WTC11 (cell line): ENCODE measurements around the gene TCF15. TPM values are rescaled to one million over a fixed set of nuclear protein-coding genes. Genes with fewer than 3 reads are reported as not detected.

Experiments used
- ATAC-seq: fragments of 200-7000 bp; cut with Tn5 transposase; 2 replicates; pipeline ENCODE4 v1.10.0; 2021; ENCODE audit warnings: mild to moderate bottlenecking, moderate library complexity
- CTCF ChIA-PET: fragments of 300-600 bp; sonication (Branson Sonifier 250); formaldehyde crosslinking; loops from one replicate; lab custom pipeline; 2021; ENCODE audit warnings: antibody characterized with exemption; lab: Charles Lee
- POLR2A ChIA-PET: fragments of 350-600 bp; sonication (Branson Sonifier 250); formaldehyde crosslinking; loops from one replicate; lab custom pipeline; 2021; ENCODE audit warnings: antibody characterized with exemption; lab: Charles Lee
- DNase-seq: peaks from one replicate; pipeline ENCODE4 v3.0.0; 2021; ENCODE audit warnings: low spot score
- H3K27ac Mint-ChIP-seq: 2 replicates; pipeline ENCODE4 v1.8.0; 2021; ENCODE audit warnings: mixed read lengths
- H3K27me3 Mint-ChIP-seq: 2 replicates; pipeline ENCODE4 v1.8.0; 2021; ENCODE audit warnings: low read depth, mild to moderate bottlenecking, moderate library complexity, mixed read lengths
- H3K36me3 Mint-ChIP-seq: 2 replicates; pipeline ENCODE4 v1.8.0; 2021; ENCODE audit warnings: mixed read lengths
- H3K4me1 Mint-ChIP-seq: 2 replicates; pipeline ENCODE4 v1.8.0; 2022; ENCODE audit warnings: mixed read lengths
- H3K4me3 Mint-ChIP-seq: 2 replicates; pipeline ENCODE4 v1.8.0; 2021; ENCODE audit warnings: mild to moderate bottlenecking, moderate library complexity, mixed read lengths
- H3K9me3 Mint-ChIP-seq: 2 replicates; pipeline ENCODE4 v1.8.0; 2021; ENCODE audit warnings: mixed read lengths
- FOXK1 ChIP-seq: sonication (generic); formaldehyde crosslinking; IDR thresholded peaks from 2 replicates; pipeline ENCODE4 v1.8.0; 2022; ENCODE audit warnings: mild to moderate bottlenecking, moderate library complexity, missing genetic modification reagents
- KAT7 ChIP-seq: sonication (generic); formaldehyde crosslinking; IDR thresholded peaks from 2 replicates; pipeline ENCODE4 v1.8.1; 2023; ENCODE audit warnings: missing genetic modification reagents, mild to moderate bottlenecking, borderline replicate concordance
- MYBL2 ChIP-seq: sonication (generic); formaldehyde crosslinking; IDR thresholded peaks from 2 replicates; pipeline ENCODE4 v1.8.1; 2023; ENCODE audit warnings: mild to moderate bottlenecking, moderate library complexity, missing genetic modification reagents
- NFE2L1 ChIP-seq: sonication (generic); formaldehyde crosslinking; IDR thresholded peaks from 2 replicates; pipeline ENCODE4 v1.8.1; 2023; ENCODE audit warnings: missing genetic modification reagents
- RORB ChIP-seq: fragments of 250-450 bp; sonication (Bioruptor Pico); IDR thresholded peaks from 2 replicates; pipeline ENCODE4 v1.9.0; 2021; ENCODE audit warnings: mild to moderate bottlenecking
- SOX15 ChIP-seq: fragments of 250-450 bp; sonication (Bioruptor Pico); IDR thresholded peaks from 2 replicates; pipeline ENCODE4 v1.9.0; 2021; ENCODE audit warnings: mild to moderate bottlenecking
- TEAD4 ChIP-seq: sonication (generic); formaldehyde crosslinking; IDR thresholded peaks from 2 replicates; pipeline ENCODE4 v1.8.0; 2022; ENCODE audit warnings: mild to moderate bottlenecking, missing genetic modification reagents
- ZBTB21 ChIP-seq: sonication (generic); formaldehyde crosslinking; IDR thresholded peaks from 2 replicates; pipeline ENCODE4 v1.8.1; 2023; ENCODE audit warnings: mild to moderate bottlenecking, missing genetic modification reagents, borderline replicate concordance
- ZNF219 ChIP-seq: sonication (generic); formaldehyde crosslinking; IDR thresholded peaks from 2 replicates; pipeline ENCODE4 v1.8.0; 2023; ENCODE audit warnings: missing genetic modification reagents, mild to moderate bottlenecking, borderline replicate concordance
- ZNF317 ChIP-seq: sonication (generic); formaldehyde crosslinking; IDR thresholded peaks from 2 replicates; pipeline ENCODE4 v1.8.1; 2023; ENCODE audit warnings: low read depth, mild to moderate bottlenecking, moderate library complexity, missing genetic modification reagents, borderline replicate concordance
- ZNF416 ChIP-seq: fragments of 250-450 bp; sonication (Bioruptor Pico); IDR thresholded peaks from 2 replicates; pipeline ENCODE4 v1.9.0; 2021; ENCODE audit warnings: mild to moderate bottlenecking, inconsistent platforms
- ZNF671 ChIP-seq: fragments of 250-450 bp; sonication (Bioruptor Pico); IDR thresholded peaks from 2 replicates; pipeline ENCODE4 v1.8.0; 2021; ENCODE audit warnings: mild to moderate bottlenecking
- total RNA-seq: library from RNA; stranded (reverse); gene quantifications from 3 replicates; pipeline ENCODE4 v1.2.3, GENCODE V29; 2021
- TF ChIP-seq, protein P1 (sequence below): sonication (generic); formaldehyde crosslinking; IDR thresholded peaks from 2 replicates; pipeline ENCODE4 v1.8.1; 2022; ENCODE audit warnings: low read depth, mild to moderate bottlenecking, moderate library complexity, missing genetic modification reagents, borderline replicate concordance
- TF ChIP-seq, protein P2 (sequence below): fragments of 250-450 bp; sonication (Bioruptor Pico); IDR thresholded peaks from 2 replicates; pipeline ENCODE4 v1.9.0; 2021; ENCODE audit warnings: mild to moderate bottlenecking, borderline replicate concordance
- TF ChIP-seq, protein P3 (sequence below): sonication (generic); formaldehyde crosslinking; IDR thresholded peaks from 2 replicates; pipeline ENCODE4 v1.8.1; 2022; ENCODE audit warnings: low read depth, missing genetic modification reagents, borderline replicate concordance
- TF ChIP-seq, protein P4 (sequence below): fragments of 250-450 bp; sonication (Bioruptor Pico); conservative IDR thresholded peaks from 2 replicates; pipeline ENCODE4 v1.9.0; 2021; ENCODE audit warnings: mild to moderate bottlenecking
- TF ChIP-seq, protein P5 (sequence below): fragments of 250-450 bp; sonication (Bioruptor Pico); IDR thresholded peaks from 2 replicates; pipeline ENCODE4 v1.9.0; 2021; ENCODE audit warnings: mild to moderate bottlenecking
- TF ChIP-seq, protein P6 (sequence below): sonication (generic); formaldehyde crosslinking; IDR thresholded peaks from 2 replicates; pipeline ENCODE4 v1.8.1; 2023; ENCODE audit warnings: mild to moderate bottlenecking, missing genetic modification reagents, moderate library complexity
- TF ChIP-seq, protein P7 (sequence below): sonication (generic); formaldehyde crosslinking; IDR thresholded peaks from 2 replicates; pipeline ENCODE4 v1.8.0; 2022; ENCODE audit warnings: mild to moderate bottlenecking, missing genetic modification reagents
- TF ChIP-seq, protein P8 (sequence below): sonication (generic); formaldehyde crosslinking; IDR thresholded peaks from 2 replicates; pipeline ENCODE4 v1.8.0; 2022; ENCODE audit warnings: mild to moderate bottlenecking, missing genetic modification reagents
- TF ChIP-seq, protein P9 (sequence below): sonication (generic); formaldehyde crosslinking; IDR thresholded peaks from 2 replicates; pipeline ENCODE4 v1.8.0; 2022; ENCODE audit warnings: mild to moderate bottlenecking, missing genetic modification reagents

Gene TCF15
- total RNA-seq, 1 experiment from 2014 or later: 3.8 TPM

DNA sequence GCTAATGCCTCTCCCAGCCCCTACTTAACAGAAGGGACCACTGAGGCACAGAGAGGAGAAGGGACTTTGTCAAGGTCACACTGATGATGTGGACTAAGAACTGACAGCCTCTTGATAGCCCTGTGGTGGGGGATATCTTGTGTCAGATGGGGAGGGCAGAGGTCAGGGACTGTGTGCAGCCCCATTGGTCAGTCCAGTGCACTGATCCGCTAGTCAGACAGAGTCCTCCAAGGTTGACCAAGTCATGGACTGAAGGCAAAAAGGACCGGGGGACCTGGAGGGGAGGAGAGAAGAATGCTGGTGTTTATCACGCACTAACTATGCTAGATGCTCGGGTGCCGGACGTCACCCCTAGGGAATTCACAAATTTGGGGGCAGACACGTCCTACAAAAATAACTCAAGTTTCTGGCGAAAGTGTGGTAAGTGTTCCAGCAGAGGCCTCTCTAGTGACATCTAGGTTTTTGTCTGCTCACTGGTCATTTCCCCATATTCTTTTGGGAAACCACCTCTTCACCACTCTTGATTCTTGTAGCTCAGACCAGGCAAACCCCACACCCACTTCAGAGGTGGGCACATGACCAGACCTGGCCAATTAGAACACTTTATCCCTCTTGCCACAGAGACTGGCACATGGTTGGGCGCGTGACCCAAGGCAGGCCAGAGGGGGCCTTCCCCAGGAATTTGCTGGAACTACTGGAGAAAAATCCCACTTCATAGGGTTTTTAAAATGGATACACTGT, 21.0 kb downstream of the TCF15 start:
- peaks cover 3% of the 10 kb centered on the region; the same call in 1 of the 2 replicates for H3K9me3 Mint-ChIP-seq
- no peak for DNase-seq
- H3K27ac Mint-ChIP-seq: no peak overlapping the region
- no peaks in the 10 kb centered on the region for H3K36me3 Mint-ChIP-seq
- H3K4me1 Mint-ChIP-seq: no peaks in the 10 kb centered on the region
- ATAC-seq: peak; percentile 95
- ChIA-PET POLR2A (interaction anchor here (0.8 kb wide), 1 partner anchor 14 kb away, joined by 3 read pairs; no protein-coding TSS in a partner anchor), CTCF (interaction anchor here (0.8 to 3.5 kb wide), 4 partner anchors 12 to 227 kb away, joined by 3 to 16 read pairs (median 8); no protein-coding TSS in a partner anchor)
- H3K27me3 Mint-ChIP-seq: peaks cover 5% of the 10 kb centered on the region; the same call in 1 of the 2 replicates
- H3K4me3 Mint-ChIP-seq: no peak overlapping the region
- TF ChIP-seq ZNF219: no peak
- TF ChIP-seq, protein P1, sequence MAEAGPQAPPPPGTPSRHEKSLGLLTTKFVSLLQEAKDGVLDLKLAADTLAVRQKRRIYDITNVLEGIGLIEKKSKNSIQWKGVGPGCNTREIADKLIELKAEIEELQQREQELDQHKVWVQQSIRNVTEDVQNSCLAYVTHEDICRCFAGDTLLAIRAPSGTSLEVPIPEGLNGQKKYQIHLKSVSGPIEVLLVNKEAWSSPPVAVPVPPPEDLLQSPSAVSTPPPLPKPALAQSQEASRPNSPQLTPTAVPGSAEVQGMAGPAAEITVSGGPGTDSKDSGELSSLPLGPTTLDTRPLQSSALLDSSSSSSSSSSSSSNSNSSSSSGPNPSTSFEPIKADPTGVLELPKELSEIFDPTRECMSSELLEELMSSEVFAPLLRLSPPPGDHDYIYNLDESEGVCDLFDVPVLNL (CRISPR knock-in tag): no peak
- TF ChIP-seq NFE2L1 (CRISPR knock-in tag): no peak
- TF ChIP-seq, protein P2, sequence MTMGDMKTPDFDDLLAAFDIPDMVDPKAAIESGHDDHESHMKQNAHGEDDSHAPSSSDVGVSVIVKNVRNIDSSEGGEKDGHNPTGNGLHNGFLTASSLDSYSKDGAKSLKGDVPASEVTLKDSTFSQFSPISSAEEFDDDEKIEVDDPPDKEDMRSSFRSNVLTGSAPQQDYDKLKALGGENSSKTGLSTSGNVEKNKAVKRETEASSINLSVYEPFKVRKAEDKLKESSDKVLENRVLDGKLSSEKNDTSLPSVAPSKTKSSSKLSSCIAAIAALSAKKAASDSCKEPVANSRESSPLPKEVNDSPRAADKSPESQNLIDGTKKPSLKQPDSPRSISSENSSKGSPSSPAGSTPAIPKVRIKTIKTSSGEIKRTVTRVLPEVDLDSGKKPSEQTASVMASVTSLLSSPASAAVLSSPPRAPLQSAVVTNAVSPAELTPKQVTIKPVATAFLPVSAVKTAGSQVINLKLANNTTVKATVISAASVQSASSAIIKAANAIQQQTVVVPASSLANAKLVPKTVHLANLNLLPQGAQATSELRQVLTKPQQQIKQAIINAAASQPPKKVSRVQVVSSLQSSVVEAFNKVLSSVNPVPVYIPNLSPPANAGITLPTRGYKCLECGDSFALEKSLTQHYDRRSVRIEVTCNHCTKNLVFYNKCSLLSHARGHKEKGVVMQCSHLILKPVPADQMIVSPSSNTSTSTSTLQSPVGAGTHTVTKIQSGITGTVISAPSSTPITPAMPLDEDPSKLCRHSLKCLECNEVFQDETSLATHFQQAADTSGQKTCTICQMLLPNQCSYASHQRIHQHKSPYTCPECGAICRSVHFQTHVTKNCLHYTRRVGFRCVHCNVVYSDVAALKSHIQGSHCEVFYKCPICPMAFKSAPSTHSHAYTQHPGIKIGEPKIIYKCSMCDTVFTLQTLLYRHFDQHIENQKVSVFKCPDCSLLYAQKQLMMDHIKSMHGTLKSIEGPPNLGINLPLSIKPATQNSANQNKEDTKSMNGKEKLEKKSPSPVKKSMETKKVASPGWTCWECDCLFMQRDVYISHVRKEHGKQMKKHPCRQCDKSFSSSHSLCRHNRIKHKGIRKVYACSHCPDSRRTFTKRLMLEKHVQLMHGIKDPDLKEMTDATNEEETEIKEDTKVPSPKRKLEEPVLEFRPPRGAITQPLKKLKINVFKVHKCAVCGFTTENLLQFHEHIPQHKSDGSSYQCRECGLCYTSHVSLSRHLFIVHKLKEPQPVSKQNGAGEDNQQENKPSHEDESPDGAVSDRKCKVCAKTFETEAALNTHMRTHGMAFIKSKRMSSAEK (CRISPR knock-in tag): no peak
- no peak for TF ChIP-seq MYBL2 (CRISPR knock-in tag)
- TF ChIP-seq, protein P3, sequence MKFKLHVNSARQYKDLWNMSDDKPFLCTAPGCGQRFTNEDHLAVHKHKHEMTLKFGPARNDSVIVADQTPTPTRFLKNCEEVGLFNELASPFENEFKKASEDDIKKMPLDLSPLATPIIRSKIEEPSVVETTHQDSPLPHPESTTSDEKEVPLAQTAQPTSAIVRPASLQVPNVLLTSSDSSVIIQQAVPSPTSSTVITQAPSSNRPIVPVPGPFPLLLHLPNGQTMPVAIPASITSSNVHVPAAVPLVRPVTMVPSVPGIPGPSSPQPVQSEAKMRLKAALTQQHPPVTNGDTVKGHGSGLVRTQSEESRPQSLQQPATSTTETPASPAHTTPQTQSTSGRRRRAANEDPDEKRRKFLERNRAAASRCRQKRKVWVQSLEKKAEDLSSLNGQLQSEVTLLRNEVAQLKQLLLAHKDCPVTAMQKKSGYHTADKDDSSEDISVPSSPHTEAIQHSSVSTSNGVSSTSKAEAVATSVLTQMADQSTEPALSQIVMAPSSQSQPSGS (CRISPR knock-in tag): no peak
- TF ChIP-seq, protein P4, sequence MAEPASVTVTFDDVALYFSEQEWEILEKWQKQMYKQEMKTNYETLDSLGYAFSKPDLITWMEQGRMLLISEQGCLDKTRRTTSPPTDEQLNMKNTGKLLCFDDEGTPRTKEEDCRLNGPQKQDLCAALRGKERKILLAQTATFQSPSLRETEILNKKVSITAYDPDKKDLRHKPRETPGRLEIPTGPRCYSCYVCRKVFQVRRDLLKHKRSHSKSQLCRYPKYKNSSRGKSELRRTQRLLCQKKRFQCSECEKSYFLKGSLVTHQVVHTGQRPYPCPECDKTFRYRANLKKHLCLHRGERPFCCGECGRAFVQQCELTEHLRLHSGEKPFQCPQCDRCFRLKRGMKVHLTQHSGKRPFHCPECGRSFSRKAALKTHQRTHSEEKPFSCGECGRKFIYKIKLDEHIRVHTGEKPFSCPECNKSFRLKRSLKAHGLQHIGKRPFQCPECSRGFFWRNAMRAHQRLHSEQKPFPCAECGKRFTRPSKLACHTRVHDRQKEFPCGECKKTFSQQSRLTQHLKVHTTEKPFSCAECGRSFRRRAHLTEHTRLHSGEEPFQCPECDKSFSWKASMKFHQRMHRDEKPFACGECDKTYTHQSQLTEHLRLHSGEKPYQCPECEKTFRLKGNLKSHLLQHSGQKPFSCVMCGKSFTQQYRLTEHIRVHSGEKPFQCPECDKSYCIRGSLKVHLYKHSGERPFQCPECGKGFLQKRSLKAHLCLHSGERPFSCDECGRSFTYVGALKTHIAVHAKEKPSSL: no peak
- TF ChIP-seq ZBTB21 (CRISPR knock-in tag): no peak
- TF ChIP-seq, protein P5, sequence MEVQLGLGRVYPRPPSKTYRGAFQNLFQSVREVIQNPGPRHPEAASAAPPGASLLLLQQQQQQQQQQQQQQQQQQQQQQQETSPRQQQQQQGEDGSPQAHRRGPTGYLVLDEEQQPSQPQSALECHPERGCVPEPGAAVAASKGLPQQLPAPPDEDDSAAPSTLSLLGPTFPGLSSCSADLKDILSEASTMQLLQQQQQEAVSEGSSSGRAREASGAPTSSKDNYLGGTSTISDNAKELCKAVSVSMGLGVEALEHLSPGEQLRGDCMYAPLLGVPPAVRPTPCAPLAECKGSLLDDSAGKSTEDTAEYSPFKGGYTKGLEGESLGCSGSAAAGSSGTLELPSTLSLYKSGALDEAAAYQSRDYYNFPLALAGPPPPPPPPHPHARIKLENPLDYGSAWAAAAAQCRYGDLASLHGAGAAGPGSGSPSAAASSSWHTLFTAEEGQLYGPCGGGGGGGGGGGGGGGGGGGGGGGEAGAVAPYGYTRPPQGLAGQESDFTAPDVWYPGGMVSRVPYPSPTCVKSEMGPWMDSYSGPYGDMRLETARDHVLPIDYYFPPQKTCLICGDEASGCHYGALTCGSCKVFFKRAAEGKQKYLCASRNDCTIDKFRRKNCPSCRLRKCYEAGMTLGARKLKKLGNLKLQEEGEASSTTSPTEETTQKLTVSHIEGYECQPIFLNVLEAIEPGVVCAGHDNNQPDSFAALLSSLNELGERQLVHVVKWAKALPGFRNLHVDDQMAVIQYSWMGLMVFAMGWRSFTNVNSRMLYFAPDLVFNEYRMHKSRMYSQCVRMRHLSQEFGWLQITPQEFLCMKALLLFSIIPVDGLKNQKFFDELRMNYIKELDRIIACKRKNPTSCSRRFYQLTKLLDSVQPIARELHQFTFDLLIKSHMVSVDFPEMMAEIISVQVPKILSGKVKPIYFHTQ (CRISPR knock-in tag): no peak
- TF ChIP-seq, protein P6, sequence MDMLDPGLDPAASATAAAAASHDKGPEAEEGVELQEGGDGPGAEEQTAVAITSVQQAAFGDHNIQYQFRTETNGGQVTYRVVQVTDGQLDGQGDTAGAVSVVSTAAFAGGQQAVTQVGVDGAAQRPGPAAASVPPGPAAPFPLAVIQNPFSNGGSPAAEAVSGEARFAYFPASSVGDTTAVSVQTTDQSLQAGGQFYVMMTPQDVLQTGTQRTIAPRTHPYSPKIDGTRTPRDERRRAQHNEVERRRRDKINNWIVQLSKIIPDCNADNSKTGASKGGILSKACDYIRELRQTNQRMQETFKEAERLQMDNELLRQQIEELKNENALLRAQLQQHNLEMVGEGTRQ (CRISPR knock-in tag): peak; percentile 89
- TF ChIP-seq, protein P7, sequence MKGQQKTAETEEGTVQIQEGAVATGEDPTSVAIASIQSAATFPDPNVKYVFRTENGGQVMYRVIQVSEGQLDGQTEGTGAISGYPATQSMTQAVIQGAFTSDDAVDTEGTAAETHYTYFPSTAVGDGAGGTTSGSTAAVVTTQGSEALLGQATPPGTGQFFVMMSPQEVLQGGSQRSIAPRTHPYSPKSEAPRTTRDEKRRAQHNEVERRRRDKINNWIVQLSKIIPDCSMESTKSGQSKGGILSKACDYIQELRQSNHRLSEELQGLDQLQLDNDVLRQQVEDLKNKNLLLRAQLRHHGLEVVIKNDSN (CRISPR knock-in tag): peak; percentile 87
- TF ChIP-seq, protein P8, sequence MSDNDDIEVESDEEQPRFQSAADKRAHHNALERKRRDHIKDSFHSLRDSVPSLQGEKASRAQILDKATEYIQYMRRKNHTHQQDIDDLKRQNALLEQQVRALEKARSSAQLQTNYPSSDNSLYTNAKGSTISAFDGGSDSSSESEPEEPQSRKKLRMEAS (CRISPR knock-in tag): 0 out of 2 replicates have a peak, but pooled peaks have one; percentile 23
- no peak for TF ChIP-seq ZNF416 (CRISPR knock-in tag)
- TF ChIP-seq SOX15 (CRISPR knock-in tag): no peak
- TF ChIP-seq, protein P9, sequence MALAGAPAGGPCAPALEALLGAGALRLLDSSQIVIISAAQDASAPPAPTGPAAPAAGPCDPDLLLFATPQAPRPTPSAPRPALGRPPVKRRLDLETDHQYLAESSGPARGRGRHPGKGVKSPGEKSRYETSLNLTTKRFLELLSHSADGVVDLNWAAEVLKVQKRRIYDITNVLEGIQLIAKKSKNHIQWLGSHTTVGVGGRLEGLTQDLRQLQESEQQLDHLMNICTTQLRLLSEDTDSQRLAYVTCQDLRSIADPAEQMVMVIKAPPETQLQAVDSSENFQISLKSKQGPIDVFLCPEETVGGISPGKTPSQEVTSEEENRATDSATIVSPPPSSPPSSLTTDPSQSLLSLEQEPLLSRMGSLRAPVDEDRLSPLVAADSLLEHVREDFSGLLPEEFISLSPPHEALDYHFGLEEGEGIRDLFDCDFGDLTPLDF (CRISPR knock-in tag): no peak
- no peak for TF ChIP-seq KAT7
- no peak for TF ChIP-seq ZNF317
- TF ChIP-seq RORB: no peak
- TF ChIP-seq ZNF671 (CRISPR knock-in tag): no peak
- TF ChIP-seq TEAD4 (CRISPR knock-in tag): no peak
- no peak for TF ChIP-seq FOXK1 (CRISPR knock-in tag)
